CD8-positive, alpha-beta memory T cell (primary cell): ENCODE results near the gene RAVER1. TPM values are rescaled to one million over a fixed set of nuclear protein-coding genes. Genes with fewer than 3 reads are reported as not detected.

ENCODE experiments used
- CTCF ChIA-PET: fragments of 350-600 bp; sonication (Branson Sonifier 250); formaldehyde crosslinking; loops from one replicate; lab custom pipeline; 2021; ENCODE audit warnings: antibody characterized with exemption; lab: Charles Lee
- POLR2A ChIA-PET: fragments of 350-600 bp; sonication (Branson Sonifier 250); formaldehyde crosslinking; loops from one replicate; lab custom pipeline; 2021; ENCODE audit warnings: antibody characterized with exemption; lab: Charles Lee
- DNase-seq, 5 donors: peaks; one replicate each; pipeline versions ENCODE4 v3.0.0 to v3.0.0-alpha.2; 2020 to 2022; ENCODE audit warnings: mixed read lengths in 1 of 5
- H3K27ac ChIP-seq: one replicate; pipeline ENCODE4 v1.7.0; 2013; ENCODE audit warnings: low read depth, mild to moderate bottlenecking, low read length, moderate library complexity
- H3K27me3 ChIP-seq: 2 replicates; pipeline ENCODE4 v1.7.0; 2013; ENCODE audit warnings: low read length, mild to moderate bottlenecking; ENCODE audit not compliant: insufficient read depth, poor library complexity, severe bottlenecking
- H3K36me3 ChIP-seq: 2 replicates; pipeline ENCODE4 v1.7.0; 2013; ENCODE audit warnings: mild to moderate bottlenecking, low read length, moderate library complexity; ENCODE audit not compliant: insufficient read depth
- H3K4me1 ChIP-seq: 2 replicates; pipeline ENCODE4 v1.7.0; 2013; ENCODE audit warnings: mild to moderate bottlenecking, low read length, moderate library complexity; ENCODE audit not compliant: insufficient read depth
- H3K4me3 ChIP-seq: 2 replicates; pipeline ENCODE4 v1.7.0; 2013; ENCODE audit warnings: mild to moderate bottlenecking, low read length
- H3K9me3 ChIP-seq: 2 replicates; pipeline ENCODE4 v1.7.0; 2013; ENCODE audit warnings: mild to moderate bottlenecking, low read length
- H3K27ac Mint-ChIP-seq, 8 donors: one replicate each; pipeline ENCODE4 v1.8.0; 2020 to 2021; ENCODE audit warnings: mixed read lengths in 8 of 8, mild to moderate bottlenecking in 6 of 8, inconsistent platforms in 3 of 8, moderate library complexity in 3 of 8
- H3K27me3 Mint-ChIP-seq, 2 donors: one replicate each; pipeline ENCODE4 v1.8.0; 2020 to 2021; ENCODE audit warnings: mixed read lengths in 2 of 2, mild to moderate bottlenecking in 1 of 2, moderate library complexity in 1 of 2
- H3K36me3 Mint-ChIP-seq, 3 donors: one replicate each; pipeline ENCODE4 v1.8.0; 2020 to 2021; ENCODE audit warnings: mixed read lengths in 3 of 3, inconsistent platforms in 1 of 3, mild to moderate bottlenecking in 1 of 3
- H3K4me1 Mint-ChIP-seq, 3 donors: one replicate each; pipeline ENCODE4 v1.8.0; 2020 to 2021; ENCODE audit warnings: mixed read lengths in 3 of 3, inconsistent platforms in 1 of 3, mild to moderate bottlenecking in 1 of 3
- H3K4me3 Mint-ChIP-seq, 7 donors: one replicate each; pipeline ENCODE4 v1.8.0; 2020 to 2021; ENCODE audit warnings: mixed read lengths in 7 of 7, mild to moderate bottlenecking in 6 of 7, moderate library complexity in 4 of 7, inconsistent platforms in 2 of 7
- H3K9me3 Mint-ChIP-seq, 5 donors: one replicate each; pipeline ENCODE4 v1.8.0; 2020 to 2022; ENCODE audit warnings: mixed read lengths in 5 of 5, mild to moderate bottlenecking in 3 of 5, moderate library complexity in 2 of 5, inconsistent platforms in 1 of 5
- polyA plus RNA-seq: library from polyadenylated mRNA; unstranded; fragments of 300-500 nt; fragmentation: Illumina TruSeq; gene quantifications from one replicate; pipeline ENCODE4 v1.2.3, GENCODE V29; 2021
- total RNA-seq, 2 experiments: library from RNA; stranded (reverse); gene quantifications; one replicate each; pipeline ENCODE4 v1.2.3, GENCODE V29; 2021

RAVER1 gene
- total and polyA plus RNA-seq, 3 experiments from 2014 or later: 24.1 to 98.5 (median 91.5) TPM

DNA sequence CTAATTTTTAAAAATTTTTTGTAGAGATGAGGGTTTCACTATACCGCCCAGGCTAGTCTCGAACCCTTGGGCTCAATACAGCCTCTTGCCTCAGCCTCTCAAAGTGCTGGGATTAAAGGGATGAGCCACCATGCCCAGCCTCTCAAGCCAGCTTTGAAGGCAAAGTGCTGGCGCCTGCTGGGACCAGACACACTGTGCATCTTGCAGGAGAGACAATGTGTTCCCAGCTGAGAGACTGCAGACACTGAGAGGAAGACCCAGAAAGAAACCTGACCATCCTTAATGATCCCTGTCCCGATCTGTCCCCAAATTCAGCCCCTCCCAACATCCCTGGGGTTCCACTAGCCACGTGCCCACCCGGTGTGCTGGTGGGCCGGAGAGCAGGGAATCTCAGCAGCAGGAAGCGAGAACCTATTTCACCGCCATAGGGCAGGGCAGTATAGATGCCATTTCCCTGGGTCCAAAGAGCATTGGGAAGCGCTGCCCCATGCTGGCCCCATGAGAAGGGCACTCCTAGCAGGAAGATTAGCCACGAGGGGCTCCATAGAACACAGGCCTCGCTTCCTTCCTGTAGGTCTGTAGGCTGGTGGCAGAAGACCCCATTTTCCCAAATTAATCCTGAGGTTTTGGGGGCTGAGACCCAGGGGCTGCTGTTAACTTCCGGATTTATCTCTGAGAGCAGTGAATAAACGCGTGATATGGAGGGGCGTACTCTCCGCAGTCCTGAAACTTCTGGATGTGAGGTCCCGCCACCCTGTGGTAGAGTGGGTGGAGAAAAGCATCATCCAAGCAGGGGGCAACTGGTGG, 968 bp downstream of the RAVER1 start:
- peak overlapping the region; percentile 90 to 98 (median 95) for H3K27ac Mint-ChIP-seq
- CTCF ChIA-PET: interaction anchor here (0.7 to 2.7 kb wide), 6 partner anchors 40 to 146 kb away, joined by 3 to 7 read pairs (median 4); partner anchors contain the start of gene ICAM1

GRCh38 chr19:10329555-10329954, 3.8 kb downstream of the RAVER1 start:
- H3K27ac ChIP-seq: no peak overlapping the region
- POLR2A ChIA-PET: interaction anchor here (0.6 kb wide), 1 partner anchor 40 kb away, joined by 4 read pairs; no protein-coding TSS in a partner anchor
- H3K27ac Mint-ChIP-seq: peak overlapping the region in 1 of 8 donors; percentile 33
- no peaks in the 10 kb centered on the region for H3K27me3 ChIP-seq
- peaks cover 0 to 63% (median 3%) of the 10 kb centered on the region in 3 donors for H3K36me3 Mint-ChIP-seq
- peaks cover 44% of the 10 kb centered on the region for H3K36me3 ChIP-seq
- no peak overlapping the region for H3K4me3 Mint-ChIP-seq
- peaks cover 15 to 36% (median 25%) of the 10 kb centered on the region in 3 donors for H3K4me1 Mint-ChIP-seq
- H3K9me3 ChIP-seq: no peaks in the 10 kb centered on the region
- no peaks in the 10 kb centered on the region for H3K27me3 Mint-ChIP-seq
- no peak for DNase-seq
- CTCF ChIA-PET: interaction anchor here (1.1 kb wide), 1 partner anchor 59 kb away, joined by 4 read pairs; no protein-coding TSS in a partner anchor
- no peak overlapping the region for H3K4me3 ChIP-seq
- H3K9me3 Mint-ChIP-seq: no peaks in the 10 kb centered on the region
- H3K4me1 ChIP-seq: peaks cover 24% of the 10 kb centered on the region

More for the DNA sequence above, 968 bp downstream of the RAVER1 start:
- Histone ChIP-seq H3K4me3 (peak overlapping the region; percentile 93), H3K4me1 (peaks cover 25% of the 10 kb centered on the region), H3K27me3 (no peaks in the 10 kb centered on the region), H3K9me3 (no peaks in the 10 kb centered on the region), H3K36me3 (peaks cover 36% of the 10 kb centered on the region), H3K27ac (peak overlapping the region; percentile 84)
- no peaks in the 10 kb centered on the region for H3K27me3 Mint-ChIP-seq
- peaks cover 18 to 46% (median 25%) of the 10 kb centered on the region in 3 donors for H3K4me1 Mint-ChIP-seq
- DNase-seq: no peak
- POLR2A ChIA-PET: interaction anchor here (0.8 to 2.0 kb wide), 3 partner anchors 14 to 62 kb away, joined by 4 to 9 read pairs (median 5); partner anchors contain the start of genes ICAM1 and ICAM5
- H3K36me3 Mint-ChIP-seq: peaks cover 0 to 59% (median 3%) of the 10 kb centered on the region in 3 donors
- H3K4me3 Mint-ChIP-seq: peak overlapping the region; percentile 90 to 99 (median 96)
- H3K9me3 Mint-ChIP-seq: no peaks in the 10 kb centered on the region

DNA sequence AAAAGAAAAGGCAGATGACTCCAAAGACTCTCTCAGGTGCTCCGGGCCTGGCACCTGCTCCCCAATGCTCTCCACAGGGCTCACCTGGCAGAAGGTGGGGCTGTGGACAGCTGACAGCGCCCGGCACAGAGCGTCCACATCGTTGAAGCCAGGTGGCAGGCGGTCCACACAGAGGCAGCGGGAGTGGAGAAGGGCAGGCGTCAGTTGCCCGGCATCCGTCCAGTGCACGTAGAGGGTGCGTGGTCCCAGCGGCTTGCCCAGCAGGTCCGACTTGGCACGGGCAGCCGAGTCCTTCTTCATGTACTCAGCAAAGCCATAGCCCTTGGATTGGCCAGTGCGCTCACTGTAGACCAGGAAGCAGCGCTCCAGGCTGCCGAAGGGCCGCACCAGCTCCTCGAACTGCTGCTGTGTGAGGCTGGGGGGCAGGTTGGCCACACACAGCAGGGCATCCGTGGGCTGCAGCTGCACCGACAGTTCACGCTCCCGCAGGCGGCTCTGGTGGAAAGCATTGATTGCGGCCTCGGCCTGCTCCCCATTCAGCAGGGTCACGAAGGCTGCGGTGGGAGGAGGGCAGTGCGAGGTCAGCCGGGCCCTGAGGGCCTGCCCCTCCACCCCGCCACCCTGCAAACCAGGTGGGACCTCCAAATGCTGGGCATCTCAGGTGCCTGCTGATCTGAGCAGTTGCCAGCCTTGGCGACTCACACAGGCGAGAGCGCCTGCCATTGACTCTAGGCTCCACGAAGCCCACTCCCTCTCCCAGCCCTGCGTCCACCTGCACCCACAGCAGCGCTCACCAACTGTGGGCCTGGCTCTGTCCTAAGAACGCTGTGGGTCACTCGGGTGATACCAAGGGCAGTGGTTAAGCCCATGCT, 4.5 kb downstream of the RAVER1 start:
- no peaks in the 10 kb centered on the region for H3K9me3 Mint-ChIP-seq
- H3K4me3 ChIP-seq: no peak overlapping the region
- peaks cover 16% of the 10 kb centered on the region for H3K4me1 ChIP-seq
- peak overlapping the region in 1 of 8 donors; percentile 6 for H3K27ac Mint-ChIP-seq
- H3K27me3 ChIP-seq: no peaks in the 10 kb centered on the region
- H3K36me3 Mint-ChIP-seq: peaks cover 0 to 67% (median 3%) of the 10 kb centered on the region in 3 donors
- ChIA-PET POLR2A (no interaction called here), CTCF (no interaction called here)
- no peak overlapping the region for H3K27ac ChIP-seq
- H3K36me3 ChIP-seq: peaks cover 44% of the 10 kb centered on the region
- H3K4me1 Mint-ChIP-seq: peaks cover 14 to 30% (median 20%) of the 10 kb centered on the region in 3 donors
- no peak for DNase-seq
- H3K9me3 ChIP-seq: no peaks in the 10 kb centered on the region
- H3K4me3 Mint-ChIP-seq: no peak overlapping the region
- no peaks in the 10 kb centered on the region for H3K27me3 Mint-ChIP-seq

- POLR2A ChIA-PET: no interaction called here
Observed at GRCh38 chr19:10327793-10328192, 5.5 kb downstream of the RAVER1 start.

DNA sequence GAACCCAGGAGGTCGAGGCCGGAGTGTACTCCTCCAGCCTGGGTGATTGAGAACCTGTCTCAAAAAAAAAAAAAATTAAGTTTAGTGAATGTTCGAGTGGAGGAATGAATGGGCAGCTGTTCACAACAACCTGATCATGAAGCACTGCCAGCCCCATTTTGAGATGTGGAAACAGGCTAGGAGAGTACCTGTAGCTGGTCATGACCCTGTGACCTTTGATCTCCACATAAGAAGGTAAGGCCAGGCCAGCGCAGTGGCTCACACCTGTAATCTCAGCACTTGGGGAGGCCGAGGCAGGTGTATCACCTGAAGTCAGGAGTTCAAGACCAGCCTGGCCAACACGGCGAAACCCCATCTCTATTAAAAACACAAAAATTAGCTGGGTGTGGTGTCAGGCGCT, 7.6 kb downstream of the RAVER1 start:
- H3K27ac ChIP-seq: no peak overlapping the region
- DNase-seq: no peak
- Mint-ChIP-seq H3K27me3 (no peaks in the 10 kb centered on the region), H3K4me1 (peaks cover 0 to 6% (median 3%) of the 10 kb centered on the region in 3 donors), H3K4me3 (no peak overlapping the region), H3K36me3 (peaks cover 4 to 72% (median 6%) of the 10 kb centered on the region in 3 donors), H3K27ac (no peak overlapping the region), H3K9me3 (no peaks in the 10 kb centered on the region)
- POLR2A ChIA-PET: interaction anchor here (0.7 kb wide), 1 partner anchor 427 kb away, joined by 3 read pairs; no protein-coding TSS in a partner anchor
- no peak overlapping the region for H3K4me3 ChIP-seq
- no peaks in the 10 kb centered on the region for H3K27me3 ChIP-seq
- no peaks in the 10 kb centered on the region for H3K4me1 ChIP-seq
- CTCF ChIA-PET: interaction anchor here (0.8 kb wide), 1 partner anchor 9 kb away, joined by 3 read pairs; no protein-coding TSS in a partner anchor
- H3K9me3 ChIP-seq: no peaks in the 10 kb centered on the region
- H3K36me3 ChIP-seq: peaks cover 53% of the 10 kb centered on the region

More at GRCh38 chr19:10327793-10328192, 5.5 kb downstream of the RAVER1 start:
- H3K27me3 ChIP-seq: no peaks in the 10 kb centered on the region
- no peaks in the 10 kb centered on the region for H3K9me3 Mint-ChIP-seq
- CTCF ChIA-PET: no interaction called here
- H3K36me3 ChIP-seq: peaks cover 44% of the 10 kb centered on the region
- peaks cover 0 to 61% (median 1%) of the 10 kb centered on the region in 3 donors for H3K36me3 Mint-ChIP-seq
- DNase-seq: no peak
- no peak overlapping the region for H3K4me3 Mint-ChIP-seq
- H3K4me3 ChIP-seq: no peak overlapping the region
- peaks cover 9 to 20% (median 14%) of the 10 kb centered on the region in 3 donors for H3K4me1 Mint-ChIP-seq
- no peak overlapping the region for H3K27ac ChIP-seq
- peaks cover 13% of the 10 kb centered on the region for H3K4me1 ChIP-seq
- H3K27me3 Mint-ChIP-seq: no peaks in the 10 kb centered on the region
- no peak overlapping the region for H3K27ac Mint-ChIP-seq
- H3K9me3 ChIP-seq: no peaks in the 10 kb centered on the region

DNA sequence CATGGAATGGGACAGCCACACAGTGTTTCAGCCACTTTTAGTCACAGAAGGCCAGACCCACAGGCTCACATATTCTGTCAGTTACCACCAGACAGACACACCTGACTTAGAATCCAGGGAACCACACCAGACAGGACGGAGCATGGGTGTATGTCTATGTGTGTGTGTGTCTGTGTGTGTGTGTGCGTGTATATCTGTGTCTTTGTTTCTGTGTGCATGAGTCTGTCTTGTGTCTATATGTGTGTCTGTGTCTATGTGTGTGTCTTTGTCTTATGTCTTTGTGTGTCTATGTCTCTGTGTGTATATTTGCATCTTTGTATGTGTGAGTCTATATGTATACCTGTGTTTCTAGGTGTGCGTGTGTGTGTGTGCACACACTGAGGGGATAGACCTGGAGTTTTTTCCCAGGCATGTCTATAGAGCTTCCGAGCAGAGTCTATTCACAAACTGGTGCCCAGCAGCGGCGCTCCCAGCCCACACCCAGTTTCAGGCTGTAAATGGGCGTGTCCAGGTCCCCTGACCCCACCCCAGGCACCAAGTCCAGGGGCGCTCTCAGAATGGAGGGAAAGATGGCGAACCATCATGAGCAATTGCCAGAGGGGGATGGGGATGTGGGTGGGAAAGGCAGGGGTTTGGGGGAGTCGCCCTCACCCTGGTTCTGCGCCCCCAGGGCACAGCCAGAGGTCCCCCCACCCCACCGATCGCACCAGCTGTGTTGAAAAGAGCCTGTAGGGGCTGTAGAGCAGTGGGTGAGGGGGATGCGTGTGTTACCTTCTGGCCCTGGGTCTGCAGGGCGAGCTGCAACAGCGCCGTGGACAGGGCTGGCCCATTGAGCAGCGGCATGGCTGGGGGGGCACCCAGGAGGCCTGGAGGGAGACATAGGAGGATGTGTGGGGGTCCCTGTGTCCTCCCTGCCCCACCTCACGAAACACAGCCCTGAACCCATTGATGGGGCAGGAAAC, 11.2 kb downstream of the RAVER1 start:
- H3K27me3 Mint-ChIP-seq: no peaks in the 10 kb centered on the region
- H3K27ac Mint-ChIP-seq: peak overlapping the region in 3 of 8 donors; percentile 0 to 24 (median 3)
- H3K36me3 Mint-ChIP-seq: peaks cover 4 to 65% (median 4%) of the 10 kb centered on the region in 3 donors
- ChIA-PET POLR2A (no interaction called here), CTCF (interaction anchor here (1.1 kb wide), 1 partner anchor 50 kb away, joined by 3 read pairs; no protein-coding TSS in a partner anchor)
- Histone ChIP-seq H3K4me3 (no peak overlapping the region), H3K27ac (no peak overlapping the region), H3K27me3 (no peaks in the 10 kb centered on the region), H3K36me3 (peaks cover 36% of the 10 kb centered on the region), H3K4me1 (no peaks in the 10 kb centered on the region), H3K9me3 (no peaks in the 10 kb centered on the region)
- H3K4me3 Mint-ChIP-seq: no peak overlapping the region
- DNase-seq: no peak
- H3K4me1 Mint-ChIP-seq: peaks cover 0 to 2% (median 0%) of the 10 kb centered on the region in 3 donors
- H3K9me3 Mint-ChIP-seq: no peaks in the 10 kb centered on the region

DNA sequence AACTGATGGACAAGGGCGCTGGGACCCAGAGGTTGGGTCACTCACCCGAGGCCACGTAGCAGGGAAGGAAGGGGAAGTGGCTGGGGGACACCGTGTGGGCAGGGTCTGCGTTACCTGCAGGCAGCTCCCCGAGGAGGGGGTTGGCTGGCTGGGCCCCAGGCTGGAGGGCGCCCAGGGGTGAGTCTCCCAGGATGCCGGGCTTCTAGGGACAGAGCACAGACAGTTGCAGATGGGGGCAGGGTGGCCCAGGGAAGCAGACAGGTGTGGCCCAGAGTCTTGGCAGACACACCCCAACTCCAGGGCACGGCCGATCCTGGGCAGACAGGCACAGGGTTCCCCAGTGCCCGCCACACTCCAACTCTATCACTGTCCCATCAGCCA, 11.9 kb downstream of the RAVER1 start:
- ChIA-PET POLR2A (no interaction called here), CTCF (no interaction called here)
- Mint-ChIP-seq H3K4me1 (peaks cover 0 to 2% (median under 1%) of the 10 kb centered on the region in 3 donors), H3K9me3 (no peaks in the 10 kb centered on the region), H3K36me3 (peaks cover 4 to 67% (median 4%) of the 10 kb centered on the region in 3 donors), H3K4me3 (no peak overlapping the region), H3K27ac (no peak overlapping the region), H3K27me3 (no peaks in the 10 kb centered on the region)
- Histone ChIP-seq H3K9me3 (no peaks in the 10 kb centered on the region), H3K4me1 (no peaks in the 10 kb centered on the region), H3K36me3 (peaks cover 33% of the 10 kb centered on the region), H3K4me3 (no peak overlapping the region), H3K27ac (no peak overlapping the region), H3K27me3 (no peaks in the 10 kb centered on the region)
- DNase-seq: no peak
